Panc1 (cell line): ENCODE measurements around the gene ATP1A3. TPM values are rescaled to one million over a fixed set of nuclear protein-coding genes. Genes with fewer than 3 reads are reported as not detected.

ENCODE experiments used
- ATAC-seq: fragments of 200-7000 bp; cut with Tn5 transposase; 2 replicates; pipeline ENCODE4 v1.9.1; 2020; ENCODE audit warnings: mild to moderate bottlenecking, moderate library complexity
- BruUV-seq: library from RNA; stranded (reverse); fragments of 400-500 nt; replicated peaks from 2 replicates; lab custom pipeline; 2021; lab: Mats Ljungman, UMichigan
- CTCF ChIA-PET: fragments of 300-600 bp; sonication (Branson Sonifier 250); formaldehyde crosslinking; loops from one replicate; lab custom pipeline; 2022; ENCODE audit warnings: antibody characterized with exemption; lab: Charles Lee
- POLR2A ChIA-PET: fragments of 300-600 bp; sonication (Branson Sonifier 250); formaldehyde crosslinking; loops from one replicate; lab custom pipeline; 2022; ENCODE audit warnings: antibody characterized with exemption; lab: Charles Lee
- DNase-seq: peaks from one replicate; pipeline ENCODE4 v3.0.0-alpha.2; 2010; ENCODE audit warnings: low read depth, low spot score
- H3K27ac ChIP-seq: 2 replicates; pipeline ENCODE4 v1.5.1; 2011; ENCODE audit warnings: mild to moderate bottlenecking, low read length, inconsistent platforms
- H3K27me3 ChIP-seq: fragments of 200-500 bp; sonication (Bioruptor generic); 2 replicates; pipeline ENCODE4 v1.6.0; 2014; ENCODE audit warnings: low read length, inconsistent platforms; ENCODE audit not compliant: control insufficient read depth, insufficient read depth
- H3K36me3 ChIP-seq: fragments of 200-500 bp; sonication (Bioruptor generic); 2 replicates; pipeline ENCODE4 v1.5.1; 2014; ENCODE audit warnings: inconsistent platforms, mild to moderate bottlenecking, low read length, moderate library complexity; ENCODE audit not compliant: control insufficient read depth, insufficient read depth
- H3K4me1 ChIP-seq: 2 replicates; pipeline ENCODE4 v1.5.1; 2011; ENCODE audit warnings: inconsistent platforms, mild to moderate bottlenecking, low read length, moderate library complexity; ENCODE audit not compliant: control insufficient read depth, insufficient read depth
- H3K4me3 ChIP-seq, 2 experiments: 2 replicates each; pipeline ENCODE4 v1.5.1; 2011 to 2012; ENCODE audit warnings: low read depth in 2 of 2, low read length in 2 of 2, mild to moderate bottlenecking in 2 of 2, inconsistent platforms in 1 of 2, moderate library complexity in 1 of 2
- H3K9me3 ChIP-seq: fragments of 200-500 bp; sonication (Bioruptor generic); 2 replicates; pipeline ENCODE4 v1.5.1; 2014; ENCODE audit warnings: low read depth, mild to moderate bottlenecking, inconsistent platforms, low read length, moderate library complexity; ENCODE audit not compliant: control insufficient read depth, insufficient read depth
- POLR2AphosphoS5 ChIP-seq: IDR thresholded peaks from 2 replicates; pipeline ENCODE4 v1.6.1; 2012; ENCODE audit warnings: mild to moderate bottlenecking, low read depth, low read length, moderate library complexity
- REST ChIP-seq, 2 experiments: IDR thresholded peaks; 2 replicates each; pipeline ENCODE4 v1.6.1; 2011 to 2012; ENCODE audit warnings: low read depth in 2 of 2, control low read depth in 1 of 2, low read length in 1 of 2, mild to moderate bottlenecking in 1 of 2, moderate library complexity in 1 of 2; ENCODE audit not compliant: insufficient read depth in 1 of 2
- SIN3A ChIP-seq: IDR thresholded peaks from 2 replicates; pipeline ENCODE4 v1.6.1; 2012; ENCODE audit warnings: low read depth, mild to moderate bottlenecking, low read length, moderate library complexity, borderline replicate concordance; ENCODE audit not compliant: insufficient read depth
- TCF7L2 ChIP-seq: IDR thresholded peaks from 2 replicates; pipeline ENCODE4 v1.6.1; 2011; ENCODE audit warnings: mild to moderate bottlenecking, low read depth, low read length, inconsistent platforms
- in situ Hi-C: cut with HindIII; loops from 2 replicates; pipeline ENCODE4 v1.10.0; 2016; ENCODE audit warnings: low sequenced_read_pairs, low pct_unique_long_range_greater_than_20kb
- intact Hi-C: fragments of 100-400 bp; cut with micrococcal nuclease; formaldehyde crosslinking; loops from one replicate; pipeline ENCODE4 v1.10.0; 2022; ENCODE audit not compliant: unreplicated experiment
- total RNA-seq: library from RNA; stranded (reverse); gene quantifications from one replicate; pipeline ENCODE4 v1.2.1, GENCODE V29; 2021; ENCODE audit not compliant: unreplicated experiment
- TF ChIP-seq, protein P1 (sequence below): fragments of 450-650 bp; IDR thresholded peaks from 2 replicates; pipeline ENCODE4 v1.5.1; 2017; ENCODE audit warnings: mild to moderate bottlenecking

ATP1A3 gene
- total RNA-seq, 1 experiment from 2014 or later = 4.9 TPM

DNA sequence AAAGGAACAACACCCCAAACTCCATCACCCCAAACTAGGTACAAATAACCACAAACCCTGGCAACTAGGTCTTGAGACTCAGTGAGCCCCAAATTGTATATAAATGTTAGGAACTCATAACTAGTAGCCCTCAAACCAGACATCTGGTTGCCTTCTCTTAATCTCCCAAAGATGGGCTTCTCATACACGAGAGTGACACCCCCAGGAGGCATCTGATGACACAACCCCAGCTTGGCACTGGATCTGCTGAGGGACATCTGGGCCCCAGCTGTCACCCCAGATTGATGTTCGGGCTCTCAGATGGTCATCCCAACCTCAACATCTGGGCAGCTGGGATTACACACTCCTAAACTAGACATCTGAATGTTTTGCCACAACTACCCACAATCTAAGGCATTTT is 49.7 kb downstream of the ATP1A3 start:
- CTCF ChIA-PET = no interaction called here

GRCh38 chr19:41941410-41942202 is 52.4 kb downstream of the ATP1A3 start:
- Histone ChIP-seq H3K27me3 (no peaks in the 10 kb centered on the region), H3K4me3 (no peak overlapping the region), H3K27ac (no peak overlapping the region), H3K4me1 (no peaks in the 10 kb centered on the region), H3K9me3 (no peaks in the 10 kb centered on the region), H3K36me3 (no peaks in the 10 kb centered on the region)
- TF ChIP-seq, protein P1, sequence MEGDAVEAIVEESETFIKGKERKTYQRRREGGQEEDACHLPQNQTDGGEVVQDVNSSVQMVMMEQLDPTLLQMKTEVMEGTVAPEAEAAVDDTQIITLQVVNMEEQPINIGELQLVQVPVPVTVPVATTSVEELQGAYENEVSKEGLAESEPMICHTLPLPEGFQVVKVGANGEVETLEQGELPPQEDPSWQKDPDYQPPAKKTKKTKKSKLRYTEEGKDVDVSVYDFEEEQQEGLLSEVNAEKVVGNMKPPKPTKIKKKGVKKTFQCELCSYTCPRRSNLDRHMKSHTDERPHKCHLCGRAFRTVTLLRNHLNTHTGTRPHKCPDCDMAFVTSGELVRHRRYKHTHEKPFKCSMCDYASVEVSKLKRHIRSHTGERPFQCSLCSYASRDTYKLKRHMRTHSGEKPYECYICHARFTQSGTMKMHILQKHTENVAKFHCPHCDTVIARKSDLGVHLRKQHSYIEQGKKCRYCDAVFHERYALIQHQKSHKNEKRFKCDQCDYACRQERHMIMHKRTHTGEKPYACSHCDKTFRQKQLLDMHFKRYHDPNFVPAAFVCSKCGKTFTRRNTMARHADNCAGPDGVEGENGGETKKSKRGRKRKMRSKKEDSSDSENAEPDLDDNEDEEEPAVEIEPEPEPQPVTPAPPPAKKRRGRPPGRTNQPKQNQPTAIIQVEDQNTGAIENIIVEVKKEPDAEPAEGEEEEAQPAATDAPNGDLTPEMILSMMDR = no peak
- TF ChIP-seq TCF7L2 = no peak
- no peak for TF ChIP-seq SIN3A
- no peak for TF ChIP-seq REST (IDR thresholded peaks at IDR 0.05; ENCODE audit: insufficient read depth in 1 of 2, low read depth in 2 of 2, low read length in 1 of 2)
- TF ChIP-seq POLR2AphosphoS5 = no peak
- in situ Hi-C loops = no loop called here
- POLR2A ChIA-PET = interaction anchor here (0.6 kb wide), 2 partner anchors 81 to 98 kb away, joined by 3 to 4 read pairs; no protein-coding TSS in a partner anchor
- no TSS peak for BruUV-seq
- CTCF ChIA-PET = no interaction called here
- intact Hi-C loops = no loop called here
- no peak for DNase-seq
- ATAC-seq = no peak

More for the DNA sequence above, 49.7 kb downstream of the ATP1A3 start:
- Histone ChIP-seq H3K4me3 (no peak overlapping the region), H3K9me3 (no peaks in the 10 kb centered on the region), H3K27me3 (no peaks in the 10 kb centered on the region), H3K4me1 (no peaks in the 10 kb centered on the region), H3K36me3 (no peaks in the 10 kb centered on the region), H3K27ac (no peak overlapping the region)
- no TSS peak for BruUV-seq
- no peak for TF ChIP-seq REST (IDR thresholded peaks at IDR 0.05; ENCODE audit: insufficient read depth in 1 of 2, low read depth in 2 of 2, low read length in 1 of 2)
- no peak for TF ChIP-seq SIN3A
- TF ChIP-seq TCF7L2 = no peak
- TF ChIP-seq, protein P1 = no peak
- no peak for TF ChIP-seq POLR2AphosphoS5
- POLR2A ChIA-PET = no interaction called here
- intact Hi-C loops = no loop called here
- ATAC-seq (no peak), DNase-seq (no peak)
- in situ Hi-C loops = no loop called here
